ENCODE measurements around the gene DDX51.

DNA sequence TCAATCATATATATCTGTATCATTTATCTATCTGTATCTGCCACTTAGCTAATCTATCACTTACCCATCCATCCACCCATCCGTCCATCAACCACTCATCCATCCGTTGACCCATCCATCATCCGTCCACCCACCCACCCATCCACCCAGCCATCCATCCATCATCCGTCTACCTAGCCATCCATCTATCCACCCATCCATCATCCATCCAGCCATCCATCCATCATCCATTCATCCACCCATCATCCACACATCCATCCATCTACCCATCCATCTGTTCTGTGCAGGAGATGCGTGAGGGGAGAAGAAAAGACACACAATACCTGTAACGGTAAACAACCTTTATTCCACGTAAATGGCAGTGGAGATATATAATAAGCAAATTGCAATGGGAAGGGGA is 20.3 kb upstream of the DDX51 start:
- TF ChIP-seq EHMT2 (IDR thresholded peaks at IDR 0.05; ENCODE audit: low read depth): no peak
- TF ChIP-seq BHLHE40 (IDR thresholded peaks at IDR 0.05; ENCODE audit: low read depth, low read length): no peak
- TF ChIP-seq, protein P1, sequence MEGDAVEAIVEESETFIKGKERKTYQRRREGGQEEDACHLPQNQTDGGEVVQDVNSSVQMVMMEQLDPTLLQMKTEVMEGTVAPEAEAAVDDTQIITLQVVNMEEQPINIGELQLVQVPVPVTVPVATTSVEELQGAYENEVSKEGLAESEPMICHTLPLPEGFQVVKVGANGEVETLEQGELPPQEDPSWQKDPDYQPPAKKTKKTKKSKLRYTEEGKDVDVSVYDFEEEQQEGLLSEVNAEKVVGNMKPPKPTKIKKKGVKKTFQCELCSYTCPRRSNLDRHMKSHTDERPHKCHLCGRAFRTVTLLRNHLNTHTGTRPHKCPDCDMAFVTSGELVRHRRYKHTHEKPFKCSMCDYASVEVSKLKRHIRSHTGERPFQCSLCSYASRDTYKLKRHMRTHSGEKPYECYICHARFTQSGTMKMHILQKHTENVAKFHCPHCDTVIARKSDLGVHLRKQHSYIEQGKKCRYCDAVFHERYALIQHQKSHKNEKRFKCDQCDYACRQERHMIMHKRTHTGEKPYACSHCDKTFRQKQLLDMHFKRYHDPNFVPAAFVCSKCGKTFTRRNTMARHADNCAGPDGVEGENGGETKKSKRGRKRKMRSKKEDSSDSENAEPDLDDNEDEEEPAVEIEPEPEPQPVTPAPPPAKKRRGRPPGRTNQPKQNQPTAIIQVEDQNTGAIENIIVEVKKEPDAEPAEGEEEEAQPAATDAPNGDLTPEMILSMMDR (IDR thresholded peaks at IDR 0.05): no peak
- TF ChIP-seq CBX8 (IDR thresholded peaks at IDR 0.05): no peak
- no peak for TF ChIP-seq POLR2A (IDR thresholded peaks at IDR 0.05; ENCODE audit: low read length)
- TF ChIP-seq HOXA7 (CRISPR knock-in tag; IDR thresholded peaks at IDR 0.05): no peak
- TF ChIP-seq KDM1A (IDR thresholded peaks at IDR 0.05; ENCODE audit: low read depth): no peak
- no peak for TF ChIP-seq CEBPB (IDR thresholded peaks at IDR 0.05)
- no peak for TF ChIP-seq MAZ (IDR thresholded peaks at IDR 0.05; ENCODE audit: borderline replicate concordance, low read depth, low read length)
- TF ChIP-seq PHF8 (IDR thresholded peaks at IDR 0.05; ENCODE audit: borderline replicate concordance, low read depth): no peak
- TF ChIP-seq, protein P2, sequence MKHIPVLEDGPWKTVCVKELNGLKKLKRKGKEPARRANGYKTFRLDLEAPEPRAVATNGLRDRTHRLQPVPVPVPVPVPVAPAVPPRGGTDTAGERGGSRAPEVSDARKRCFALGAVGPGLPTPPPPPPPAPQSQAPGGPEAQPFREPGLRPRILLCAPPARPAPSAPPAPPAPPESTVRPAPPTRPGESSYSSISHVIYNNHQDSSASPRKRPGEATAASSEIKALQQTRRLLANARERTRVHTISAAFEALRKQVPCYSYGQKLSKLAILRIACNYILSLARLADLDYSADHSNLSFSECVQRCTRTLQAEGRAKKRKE (CRISPR knock-in tag; IDR thresholded peaks at IDR 0.05; ENCODE audit: low read depth): no peak
- no peak for TF ChIP-seq SMC3 (IDR thresholded peaks at IDR 0.05)
- no peak for TF ChIP-seq EP300 (IDR thresholded peaks at IDR 0.05)

All from A549 (cell line).